Colonic mucosa (tissue), 4 donors: ENCODE results near the gene ZMAT2. TPM values are rescaled to one million over a fixed set of nuclear protein-coding genes. Genes with fewer than 3 reads are reported as not detected.
A peak's percentile ranks its signal among the peaks of the same experiment; 100 is the strongest.

Source experiments
- DNase-seq: peaks from one replicate; pipeline ENCODE4 v3.0.0-alpha.2; 2020
- H3K27ac ChIP-seq: fragments of 200-600 bp; one replicate; pipeline ENCODE4 v1.8.0; 2021
- H3K27me3 ChIP-seq: fragments of 200-600 bp; one replicate; pipeline ENCODE4 v1.8.0; 2021
- H3K36me3 ChIP-seq: fragments of 200-600 bp; one replicate; pipeline ENCODE4 v1.8.0; 2021
- H3K4me1 ChIP-seq: fragments of 200-600 bp; one replicate; pipeline ENCODE4 v1.8.0; 2021; ENCODE audit warnings: mild to moderate bottlenecking
- H3K4me3 ChIP-seq: fragments of 200-600 bp; one replicate; pipeline ENCODE4 v1.8.0; 2021
- H3K9ac ChIP-seq, 2 donors: one replicate each; pipeline ENCODE4 v1.7.0; 2013; ENCODE audit warnings: control low read depth in 2 of 2, low read depth in 2 of 2, low read length in 2 of 2
- H3K9me3 ChIP-seq: fragments of 200-600 bp; one replicate; pipeline ENCODE4 v1.8.0; 2021
- CTCF ChIP-seq: fragments of 200-600 bp; IDR thresholded peaks from one replicate; pipeline ENCODE4 v1.8.0; 2022; ENCODE audit warnings: antibody characterized with exemption, mild to moderate bottlenecking
- intact Hi-C: fragments of 100-400 bp; cut with DNase I; formaldehyde crosslinking; loops from one replicate; pipeline ENCODE4 v1.14.1; 2022
- total RNA-seq, 2 donors: library from RNA; stranded (reverse); fragmentation: NEBNext Ultra II Directional in 1 of 2; extraction: Animal tissue kit (Norgen Biotek cat#: 25700) in 1 of 2; gene quantifications; one replicate each; pipeline ENCODE4 v1.2.1, GENCODE V29; 2021
- donor health status: healthy.
- donor health status: DM: no; HTN: no; CAD: no.
- donor health status: DM: no; HTN: no; CAD: no.

ZMAT2 gene
- total RNA-seq, 2 donors from 2014 or later: 43.8 to 49.4 TPM

GRCh38 chr5:140671472-140672125 lies 28.6 kb upstream of the ZMAT2 start:
- TF ChIP-seq CTCF: no peak
- H3K4me3 ChIP-seq: no peak overlapping the region
- intact Hi-C loops: no loop called here
- peak overlapping the region in 1 of 2 donors; percentile 3 for H3K9ac ChIP-seq
- H3K4me1 ChIP-seq: peaks cover under 1% of the 10 kb centered on the region
- no peaks in the 10 kb centered on the region for H3K9me3 ChIP-seq
- H3K27ac ChIP-seq: peak overlapping the region; percentile 2
- no peaks in the 10 kb centered on the region for H3K27me3 ChIP-seq
- DNase-seq: no peak
- H3K36me3 ChIP-seq: peaks cover 11% of the 10 kb centered on the region

- H3K4me3 ChIP-seq: no peak overlapping the region
- no peaks in the 10 kb centered on the region for H3K27me3 ChIP-seq
- no peak overlapping the region for H3K9ac ChIP-seq
- H3K36me3 ChIP-seq: peaks cover 11% of the 10 kb centered on the region
- no peak overlapping the region for H3K27ac ChIP-seq
- no peak for DNase-seq
- H3K4me1 ChIP-seq: no peaks in the 10 kb centered on the region
- no peak for TF ChIP-seq CTCF
- H3K9me3 ChIP-seq: no peaks in the 10 kb centered on the region
- intact Hi-C loops: no loop called here
Measured at GRCh38 chr5:140672455-140673186, 27.6 kb upstream of the ZMAT2 start.

- TF ChIP-seq CTCF: no peak
- intact Hi-C loops: no loop called here
- no peak for DNase-seq
- peaks cover 11% of the 10 kb centered on the region for H3K36me3 ChIP-seq
- no peak within 1 kb of the TSS for H3K27ac ChIP-seq
- H3K4me3 ChIP-seq: no peak within 1 kb of the TSS
- no peaks in the 10 kb centered on the region for H3K27me3 ChIP-seq
- no peaks in the 10 kb centered on the region for H3K9me3 ChIP-seq
- no peak within 1 kb of the TSS for H3K9ac ChIP-seq
- H3K4me1 ChIP-seq: no peaks in the 10 kb centered on the region
Measured at GRCh38 chr5:140673187-140673976, 26.9 kb upstream of the ZMAT2 start, which contains the start of gene DND1. DND1 (minus strand) TSS chr5:140673576; CDS start chr5:140673542, 34 bp downstream.

GRCh38 chr5:140674211-140674610 lies 26.0 kb upstream of the ZMAT2 start:
- no peak for DNase-seq
- Histone ChIP-seq H3K27ac (no peak overlapping the region), H3K36me3 (peaks cover 5% of the 10 kb centered on the region), H3K9me3 (no peaks in the 10 kb centered on the region), H3K9ac (no peak overlapping the region), H3K27me3 (no peaks in the 10 kb centered on the region), H3K4me3 (no peak overlapping the region), H3K4me1 (no peaks in the 10 kb centered on the region)
- intact Hi-C loops: no loop called here
- no peak for TF ChIP-seq CTCF

- no peaks in the 10 kb centered on the region for H3K4me1 ChIP-seq
- intact Hi-C loops: no loop called here
- H3K36me3 ChIP-seq: peaks cover under 1% of the 10 kb centered on the region
- no peak overlapping the region for H3K27ac ChIP-seq
- H3K9ac ChIP-seq: no peak overlapping the region
- H3K4me3 ChIP-seq: no peak overlapping the region
- TF ChIP-seq CTCF: no peak
- H3K27me3 ChIP-seq: no peaks in the 10 kb centered on the region
- H3K9me3 ChIP-seq: no peaks in the 10 kb centered on the region
- no peak for DNase-seq
Measured at GRCh38 chr5:140674629-140675028, 25.6 kb upstream of the ZMAT2 start.
